Activated effector memory CD4-positive, alpha-beta T cell treated with anti-CD3 and anti-CD28 coated beads, Interleukin-2, amount 50 U/mL, for 16 hours (primary cell): Measurements from ENCODE around the gene CLEC2B.

Experiments
- DNase-seq: peaks from one replicate; pipeline ENCODE4 v3.0.0-alpha.2; 2020

Gene CLEC2B

GRCh38 chr12:9868311-9868801 lies 798 bp downstream of the CLEC2B start:
- DNase-seq: no peak

GRCh38 chr12:9867531-9867930 lies 1.6 kb downstream of the CLEC2B start:
- DNase-seq: no peak

GRCh38 chr12:9866860-9867269 lies 2.3 kb downstream of the CLEC2B start:
- no peak for DNase-seq

- DNase-seq: no peak
Measured at GRCh38 chr12:9864913-9865675, 4.1 kb downstream of the CLEC2B start.

GRCh38 chr12:9858135-9858534 lies 11.0 kb downstream of the CLEC2B start:
- DNase-seq: no peak

GRCh38 chr12:9856894-9857293 lies 12.3 kb downstream of the CLEC2B start:
- DNase-seq: no peak

GRCh38 chr12:9856151-9856550 lies 13.0 kb downstream of the CLEC2B start:
- no peak for DNase-seq

GRCh38 chr12:9851927-9852326 lies 17.2 kb downstream of the CLEC2B start:
- no peak for DNase-seq

- no peak for DNase-seq
Measured at GRCh38 chr12:9851050-9851449, 18.1 kb downstream of the CLEC2B start.

GRCh38 chr12:9848899-9849298 lies 20.3 kb downstream of the CLEC2B start:
- no peak for DNase-seq

- no peak for DNase-seq
Measured at GRCh38 chr12:9843407-9843806, 25.7 kb downstream of the CLEC2B start.

- no peak for DNase-seq
Measured at GRCh38 chr12:9831720-9832119, 37.4 kb downstream of the CLEC2B start.

GRCh38 chr12:9829982-9830381 lies 39.2 kb downstream of the CLEC2B start:
- DNase-seq: no peak

- no peak for DNase-seq
Measured at GRCh38 chr12:9829483-9829882, 39.7 kb downstream of the CLEC2B start.

- no peak for DNase-seq
Measured at GRCh38 chr12:9827209-9827888, 41.8 kb downstream of the CLEC2B start, which contains the start of gene KLRF1. Gene KLRF1, plus strand, starts transcription at chr12:9827481. Its CDS starts 64 bp downstream, at chr12:9827545.

GRCh38 chr12:9820281-9820930 lies 48.7 kb downstream of the CLEC2B start:
- no peak for DNase-seq

- peak; percentile 95 for DNase-seq
Measured at GRCh38 chr12:9813821-9814798, 55.0 kb downstream of the CLEC2B start.

GRCh38 chr12:9811621-9812020 lies 57.5 kb downstream of the CLEC2B start:
- DNase-seq: no peak

- DNase-seq: no peak
Measured at GRCh38 chr12:9810671-9811070, 58.5 kb downstream of the CLEC2B start.

GRCh38 chr12:9809866-9810265 lies 59.3 kb downstream of the CLEC2B start:
- DNase-seq: no peak

- no peak for DNase-seq
Measured at GRCh38 chr12:9809338-9809737, 59.8 kb downstream of the CLEC2B start.

GRCh38 chr12:9808504-9808903 lies 60.6 kb downstream of the CLEC2B start:
- no peak for DNase-seq
